GM18508 (cell line): ENCODE data around the gene ATP5MC3.

Experiments
- ATAC-seq: cut with Tn5 transposase; IDR thresholded peaks from one replicate; pipeline ENCODE4 v1.9.1; 2021; ENCODE audit warnings: moderate number of reproducible peaks; ENCODE audit not compliant: insufficient read depth, unreplicated experiment

ATP5MC3 gene

GRCh38 chr2:175126661-175127060 lies 54.8 kb downstream of the ATP5MC3 start:
- no peak for ATAC-seq
